ENCODE data around the gene AGPAT4.
A peak's percentile ranks its signal among the peaks of the same experiment; 100 is the strongest.
"Not testable (repeated sequence)": the region's sequence is repeated elsewhere in the genome, so short reads cannot be mapped to it uniquely, and the experiment has no call there.

The AGPAT4 gene

DNA sequence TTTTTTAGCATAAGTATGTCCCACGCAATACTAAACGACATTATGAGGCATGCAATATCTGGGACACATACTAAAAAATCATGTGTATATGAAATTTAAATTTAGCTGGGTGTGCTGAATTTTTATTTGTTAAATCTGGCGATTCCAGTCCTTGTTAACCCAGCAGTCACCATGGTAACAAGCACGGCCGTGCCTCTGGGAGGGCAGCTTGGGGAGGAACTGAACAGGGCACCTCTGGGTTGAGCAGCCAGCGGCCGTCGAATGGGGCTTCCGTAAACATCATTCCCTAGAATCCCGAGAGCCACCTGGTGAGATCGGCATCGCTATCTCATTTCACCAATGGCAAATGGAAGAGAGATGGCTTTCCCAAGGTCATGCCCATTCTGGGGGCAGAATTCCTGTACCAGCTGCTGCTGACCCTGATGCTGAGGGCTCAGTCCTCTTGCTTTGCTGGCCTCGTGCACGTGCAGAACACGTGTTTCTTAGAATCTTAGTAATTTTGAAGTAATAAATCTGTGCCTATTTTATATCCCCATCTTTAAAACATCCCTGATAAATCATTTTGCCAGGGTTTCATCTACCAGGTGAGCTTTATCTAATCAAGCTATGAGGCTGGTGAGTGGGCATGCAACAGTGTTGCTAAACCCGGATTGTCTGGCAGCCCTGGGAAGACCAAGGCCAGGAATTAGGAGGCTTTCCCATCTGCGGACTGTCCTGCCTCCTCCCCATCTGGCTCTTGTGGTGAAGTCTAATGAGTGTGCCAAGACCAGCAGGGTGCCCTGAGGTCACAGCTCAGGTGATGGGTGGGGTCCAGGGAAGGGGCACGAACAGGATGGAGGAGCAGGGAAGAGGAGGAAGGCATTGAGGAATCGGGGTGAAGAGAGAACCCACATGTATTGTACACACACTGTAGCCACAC lies 85.1 kb downstream of the AGPAT4 start:
- peaks cover 9% of the 10 kb centered on the region for H3K27me3 Mint-ChIP-seq (ENCODE audit: low read depth, poor library complexity)
- no peak overlapping the region for H3K4me3 Mint-ChIP-seq
- H3K27ac Mint-ChIP-seq, result no peak overlapping the region
- peaks cover 88% of the 10 kb centered on the region for H3K9me3 Mint-ChIP-seq
- H3K36me3 Mint-ChIP-seq (ENCODE audit: low read depth), result peaks cover 98% of the 10 kb centered on the region
- TF ChIP-seq, protein P1, sequence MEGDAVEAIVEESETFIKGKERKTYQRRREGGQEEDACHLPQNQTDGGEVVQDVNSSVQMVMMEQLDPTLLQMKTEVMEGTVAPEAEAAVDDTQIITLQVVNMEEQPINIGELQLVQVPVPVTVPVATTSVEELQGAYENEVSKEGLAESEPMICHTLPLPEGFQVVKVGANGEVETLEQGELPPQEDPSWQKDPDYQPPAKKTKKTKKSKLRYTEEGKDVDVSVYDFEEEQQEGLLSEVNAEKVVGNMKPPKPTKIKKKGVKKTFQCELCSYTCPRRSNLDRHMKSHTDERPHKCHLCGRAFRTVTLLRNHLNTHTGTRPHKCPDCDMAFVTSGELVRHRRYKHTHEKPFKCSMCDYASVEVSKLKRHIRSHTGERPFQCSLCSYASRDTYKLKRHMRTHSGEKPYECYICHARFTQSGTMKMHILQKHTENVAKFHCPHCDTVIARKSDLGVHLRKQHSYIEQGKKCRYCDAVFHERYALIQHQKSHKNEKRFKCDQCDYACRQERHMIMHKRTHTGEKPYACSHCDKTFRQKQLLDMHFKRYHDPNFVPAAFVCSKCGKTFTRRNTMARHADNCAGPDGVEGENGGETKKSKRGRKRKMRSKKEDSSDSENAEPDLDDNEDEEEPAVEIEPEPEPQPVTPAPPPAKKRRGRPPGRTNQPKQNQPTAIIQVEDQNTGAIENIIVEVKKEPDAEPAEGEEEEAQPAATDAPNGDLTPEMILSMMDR (IDR thresholded peaks at IDR 0.05), result no peak
- DNase-seq, result no peak
- H3K4me1 Mint-ChIP-seq, result no peaks in the 10 kb centered on the region

DNA sequence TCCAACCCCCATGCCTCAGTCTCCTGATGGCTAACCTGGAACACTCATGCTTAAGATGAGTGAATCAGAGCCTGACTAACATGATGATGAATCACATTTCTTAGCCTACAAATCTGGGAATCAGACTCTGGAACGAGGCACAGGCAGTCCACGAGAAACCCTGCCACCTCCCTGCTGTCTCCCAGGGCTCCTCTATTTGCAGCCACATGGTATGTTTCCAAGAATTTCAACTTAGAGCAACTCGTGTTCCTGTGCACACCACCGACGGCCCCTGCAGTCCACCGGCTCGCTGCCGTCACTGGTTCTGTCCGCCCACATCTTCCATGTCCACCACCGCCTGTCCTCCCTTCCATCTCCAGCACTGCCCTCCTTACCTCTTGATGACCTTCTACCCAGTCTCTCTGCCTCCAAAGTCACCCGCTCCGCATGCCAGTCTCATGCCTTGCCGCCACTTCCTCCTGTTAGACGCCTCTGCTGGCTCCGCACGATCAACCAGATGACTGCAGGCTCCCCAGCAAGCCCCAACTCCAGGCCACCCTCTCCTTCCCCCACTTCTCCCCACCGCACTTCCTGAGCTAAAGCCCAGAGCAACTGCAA lies 87.6 kb downstream of the AGPAT4 start:
- Mint-ChIP-seq H3K9me3 (peaks cover 73% of the 10 kb centered on the region), H3K27ac (peak overlapping the region; percentile 39), H3K27me3 (ENCODE audit: low read depth, poor library complexity) (peaks cover 12% of the 10 kb centered on the region), H3K4me3 (no peak overlapping the region), H3K36me3 (ENCODE audit: low read depth) (peaks cover 93% of the 10 kb centered on the region), H3K4me1 (no peaks in the 10 kb centered on the region)
- TF ChIP-seq, protein P1 (IDR thresholded peaks at IDR 0.05), result no peak
- DNase-seq, result no peak

DNA sequence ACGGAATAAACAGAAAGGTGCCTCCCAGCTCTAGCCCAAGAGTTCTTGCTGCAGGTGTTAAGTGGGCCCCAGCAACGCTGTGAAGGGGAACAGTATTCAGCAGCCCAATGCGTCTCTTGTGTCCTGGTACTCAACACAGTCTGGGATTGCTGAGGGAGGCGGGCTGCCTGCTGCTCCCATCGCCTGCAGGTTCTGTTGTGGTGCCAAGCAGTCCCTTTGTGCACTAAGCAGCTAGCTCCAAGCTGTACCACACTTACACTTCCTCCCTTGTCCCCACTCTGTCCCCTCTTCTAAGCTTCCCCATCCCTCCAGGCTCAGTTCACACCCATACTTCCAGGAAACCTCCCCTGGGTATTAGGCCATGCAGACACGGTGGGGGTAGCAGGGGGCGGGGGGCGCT lies 92.7 kb downstream of the AGPAT4 start:
- TF ChIP-seq, protein P1 (IDR thresholded peaks at IDR 0.05), result no peak
- Mint-ChIP-seq H3K4me1 (no peaks in the 10 kb centered on the region), H3K36me3 (ENCODE audit: low read depth) (peaks cover 93% of the 10 kb centered on the region)

DNA sequence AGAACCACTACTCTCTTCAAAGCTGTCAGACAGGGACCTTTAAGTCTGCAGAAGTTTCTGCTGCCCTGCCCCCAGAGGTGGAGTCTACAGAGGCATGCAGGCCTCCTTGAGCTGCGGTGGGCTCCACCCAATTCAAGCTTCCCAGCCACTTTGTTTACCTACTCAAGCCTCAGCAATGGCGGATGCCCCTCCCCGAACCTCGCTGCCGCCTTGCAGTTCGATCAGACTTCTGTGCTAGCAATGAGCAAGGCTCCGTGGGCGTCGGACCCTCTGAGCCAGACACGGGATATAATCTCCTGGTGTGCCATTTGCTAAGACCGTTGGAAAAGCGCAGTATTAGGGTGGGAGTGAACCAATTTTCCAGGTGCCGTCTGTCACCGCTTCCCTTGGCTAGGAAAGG lies 95.7 kb downstream of the AGPAT4 start:
- H3K4me3 Mint-ChIP-seq; DNase-seq; H3K27ac Mint-ChIP-seq; H3K27me3 Mint-ChIP-seq (ENCODE audit: low read depth, poor library complexity); H3K4me1 Mint-ChIP-seq: not testable (repeated sequence)
- Mint-ChIP-seq H3K36me3 (ENCODE audit: low read depth) (peaks cover 93% of the 10 kb centered on the region), H3K9me3 (peaks cover 80% of the 10 kb centered on the region)

More for the DNA sequence above, 92.7 kb downstream of the AGPAT4 start:
- H3K4me3 Mint-ChIP-seq, result no peak overlapping the region
- H3K9me3 Mint-ChIP-seq, result peaks cover 70% of the 10 kb centered on the region
- peaks cover 2% of the 10 kb centered on the region for H3K27me3 Mint-ChIP-seq (ENCODE audit: low read depth, poor library complexity)
- DNase-seq, result no peak
- H3K27ac Mint-ChIP-seq, result no peak overlapping the region

DNA sequence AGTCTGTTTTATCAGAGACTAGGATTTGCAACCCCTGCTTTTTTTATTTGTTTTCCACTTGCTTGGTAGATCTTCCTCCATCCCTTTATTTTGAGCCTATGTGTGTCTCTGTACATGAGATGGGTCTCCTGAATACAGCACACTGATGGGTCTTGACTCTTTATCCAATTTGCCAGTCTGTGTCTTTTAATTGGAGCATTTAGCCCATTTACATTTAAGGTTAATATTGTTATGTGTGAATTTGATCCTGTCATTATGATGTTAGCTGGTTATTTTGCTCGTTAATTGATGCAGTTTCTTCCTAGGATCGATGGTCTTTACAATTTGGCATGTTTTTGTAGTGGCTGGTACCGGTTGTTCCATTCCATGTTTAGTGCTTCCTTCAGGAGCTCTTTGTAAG lies 97.4 kb downstream of the AGPAT4 start:
- H3K27me3 Mint-ChIP-seq (ENCODE audit: low read depth, poor library complexity); H3K4me3 Mint-ChIP-seq; H3K4me1 Mint-ChIP-seq; H3K27ac Mint-ChIP-seq; DNase-seq: not testable (repeated sequence)
- peaks cover 88% of the 10 kb centered on the region for H3K36me3 Mint-ChIP-seq (ENCODE audit: low read depth)
- peaks cover 89% of the 10 kb centered on the region for H3K9me3 Mint-ChIP-seq

DNA sequence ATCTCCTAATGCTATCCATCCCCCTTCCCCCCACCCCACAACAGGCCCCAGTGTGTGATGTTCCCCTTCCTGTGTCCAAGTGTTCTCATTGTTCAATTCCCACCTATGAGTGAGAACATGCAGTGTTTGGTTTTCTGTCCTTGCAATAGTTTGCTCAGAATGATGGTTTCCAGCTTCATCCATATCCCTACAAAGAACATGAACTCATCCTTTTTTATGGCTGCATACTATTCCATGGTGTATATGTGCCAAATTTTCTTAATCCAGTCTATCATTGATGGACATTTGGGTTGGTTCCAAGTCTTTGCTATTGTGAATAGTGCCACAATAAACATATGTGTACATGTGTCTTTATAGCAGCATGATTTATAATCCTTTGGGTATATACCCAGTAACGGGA lies 101.1 kb downstream of the AGPAT4 start:
- H3K9me3 Mint-ChIP-seq, result peaks cover 71% of the 10 kb centered on the region

DNA sequence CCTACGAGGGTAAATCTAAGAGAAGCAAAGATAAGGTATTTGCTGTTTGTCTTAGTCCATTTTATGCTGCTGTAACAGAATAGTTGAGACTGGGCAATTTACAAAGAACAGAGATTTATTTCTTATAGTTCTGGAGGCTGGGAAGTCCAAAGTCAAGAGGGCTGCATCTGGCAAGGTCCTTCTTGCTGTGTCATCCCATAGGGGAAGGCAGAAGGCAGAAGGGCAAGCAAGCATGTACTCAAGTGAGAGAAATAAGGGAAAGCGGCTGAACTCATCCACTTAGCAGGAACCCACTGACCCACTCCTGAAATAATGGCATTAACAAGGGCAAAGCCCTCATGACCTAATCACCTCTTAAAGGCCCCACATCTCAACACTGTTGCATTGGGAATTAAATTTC lies 102.7 kb downstream of the AGPAT4 start:
- no peak for DNase-seq
- Mint-ChIP-seq H3K9me3 (peaks cover 56% of the 10 kb centered on the region), H3K4me1 (peaks cover 14% of the 10 kb centered on the region), H3K4me3 (no peak overlapping the region), H3K36me3 (ENCODE audit: low read depth) (peaks cover 74% of the 10 kb centered on the region), H3K27me3 (ENCODE audit: low read depth, poor library complexity) (peaks cover 8% of the 10 kb centered on the region), H3K27ac (peak overlapping the region; percentile 76)
- TF ChIP-seq, protein P1 (IDR thresholded peaks at IDR 0.05), result no peak

More for the DNA sequence above, 101.1 kb downstream of the AGPAT4 start:
- DNase-seq; H3K27ac Mint-ChIP-seq; H3K27me3 Mint-ChIP-seq (ENCODE audit: low read depth, poor library complexity); H3K4me1 Mint-ChIP-seq; H3K4me3 Mint-ChIP-seq: not testable (repeated sequence)
- H3K36me3 Mint-ChIP-seq (ENCODE audit: low read depth), result peaks cover 83% of the 10 kb centered on the region

Measured in nephron progenitor cell (in vitro differentiated cells).